PFSK-1 (cell line): ENCODE measurements around the gene IMP4.

Experiments
- FOXP2 ChIP-seq: optimal IDR thresholded peaks from 2 replicates; pipeline ENCODE3; 2011; ENCODE audit warnings: borderline replicate concordance, control low read depth, inconsistent platforms; ENCODE audit not compliant: insufficient read depth; ENCODE audit errors: extremely low read length, extremely low read depth
- POLR2AphosphoS5 ChIP-seq: IDR thresholded peaks from 2 replicates; pipeline ENCODE4 v1.6.1; 2012; ENCODE audit warnings: low read depth, mild to moderate bottlenecking, control low read depth, low read length, moderate library complexity
- SIN3A ChIP-seq: IDR thresholded peaks from 2 replicates; pipeline ENCODE4 v1.6.1; 2012; ENCODE audit warnings: mild to moderate bottlenecking, low read length, moderate library complexity, borderline replicate concordance; ENCODE audit not compliant: insufficient read depth
- TAF1 ChIP-seq: IDR thresholded peaks from 2 replicates; pipeline ENCODE4 v1.6.1; 2012; ENCODE audit warnings: low read length, control low read depth, borderline replicate concordance; ENCODE audit not compliant: insufficient read depth
- TF ChIP-seq, protein P1 (sequence below), 2 experiments: IDR thresholded peaks; 2 replicates each; pipeline versions ENCODE4 v1.6.1 to v1.8.0; 2011 to 2012; ENCODE audit warnings: low read depth in 2 of 2, low read length in 2 of 2, control low read depth in 1 of 2, inconsistent platforms in 1 of 2, mild to moderate bottlenecking in 1 of 2, moderate library complexity in 1 of 2; ENCODE audit not compliant: insufficient read depth in 1 of 2

IMP4 gene

GRCh38 chr2:130365075-130365474 lies 22.4 kb downstream of the IMP4 start:
- TF ChIP-seq, protein P1, sequence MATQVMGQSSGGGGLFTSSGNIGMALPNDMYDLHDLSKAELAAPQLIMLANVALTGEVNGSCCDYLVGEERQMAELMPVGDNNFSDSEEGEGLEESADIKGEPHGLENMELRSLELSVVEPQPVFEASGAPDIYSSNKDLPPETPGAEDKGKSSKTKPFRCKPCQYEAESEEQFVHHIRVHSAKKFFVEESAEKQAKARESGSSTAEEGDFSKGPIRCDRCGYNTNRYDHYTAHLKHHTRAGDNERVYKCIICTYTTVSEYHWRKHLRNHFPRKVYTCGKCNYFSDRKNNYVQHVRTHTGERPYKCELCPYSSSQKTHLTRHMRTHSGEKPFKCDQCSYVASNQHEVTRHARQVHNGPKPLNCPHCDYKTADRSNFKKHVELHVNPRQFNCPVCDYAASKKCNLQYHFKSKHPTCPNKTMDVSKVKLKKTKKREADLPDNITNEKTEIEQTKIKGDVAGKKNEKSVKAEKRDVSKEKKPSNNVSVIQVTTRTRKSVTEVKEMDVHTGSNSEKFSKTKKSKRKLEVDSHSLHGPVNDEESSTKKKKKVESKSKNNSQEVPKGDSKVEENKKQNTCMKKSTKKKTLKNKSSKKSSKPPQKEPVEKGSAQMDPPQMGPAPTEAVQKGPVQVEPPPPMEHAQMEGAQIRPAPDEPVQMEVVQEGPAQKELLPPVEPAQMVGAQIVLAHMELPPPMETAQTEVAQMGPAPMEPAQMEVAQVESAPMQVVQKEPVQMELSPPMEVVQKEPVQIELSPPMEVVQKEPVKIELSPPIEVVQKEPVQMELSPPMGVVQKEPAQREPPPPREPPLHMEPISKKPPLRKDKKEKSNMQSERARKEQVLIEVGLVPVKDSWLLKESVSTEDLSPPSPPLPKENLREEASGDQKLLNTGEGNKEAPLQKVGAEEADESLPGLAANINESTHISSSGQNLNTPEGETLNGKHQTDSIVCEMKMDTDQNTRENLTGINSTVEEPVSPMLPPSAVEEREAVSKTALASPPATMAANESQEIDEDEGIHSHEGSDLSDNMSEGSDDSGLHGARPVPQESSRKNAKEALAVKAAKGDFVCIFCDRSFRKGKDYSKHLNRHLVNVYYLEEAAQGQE (IDR thresholded peaks at IDR 0.05; ENCODE audit: insufficient read depth in 1 of 2, low read depth in 2 of 2, low read length in 2 of 2) = no peak
- TF ChIP-seq POLR2AphosphoS5 (no peak), TAF1 (no peak), SIN3A (no peak), FOXP2 (no peak)

- TF ChIP-seq FOXP2 = no peak
- no peak for TF ChIP-seq POLR2AphosphoS5
- TF ChIP-seq SIN3A = no peak
- TF ChIP-seq, protein P1 (IDR thresholded peaks at IDR 0.05; ENCODE audit: insufficient read depth in 1 of 2, low read depth in 2 of 2, low read length in 2 of 2) = no peak
- no peak for TF ChIP-seq TAF1
Observed at GRCh38 chr2:130365963-130366362, 23.3 kb downstream of the IMP4 start.

- TF ChIP-seq, protein P1 (IDR thresholded peaks at IDR 0.05; ENCODE audit: insufficient read depth in 1 of 2, low read depth in 2 of 2, low read length in 2 of 2) = no peak
- TF ChIP-seq TAF1 = no peak
- no peak for TF ChIP-seq SIN3A
- TF ChIP-seq FOXP2 = no peak
- no peak for TF ChIP-seq POLR2AphosphoS5
Observed at GRCh38 chr2:130366720-130367119, 24.0 kb downstream of the IMP4 start.

GRCh38 chr2:130368786-130369185 lies 26.1 kb downstream of the IMP4 start:
- no peak for TF ChIP-seq POLR2AphosphoS5
- TF ChIP-seq TAF1 = no peak
- TF ChIP-seq, protein P1 (IDR thresholded peaks at IDR 0.05; ENCODE audit: insufficient read depth in 1 of 2, low read depth in 2 of 2, low read length in 2 of 2) = no peak
- TF ChIP-seq FOXP2 = no peak
- no peak for TF ChIP-seq SIN3A
